Stomach (tissue), 4 donors: Measurements from ENCODE around the gene B3GLCT.

Experiments
- CTCF ChIP-seq, 7 experiments: fragments of 450-650 bp in 4 of 7; fragments of 200-600 bp in 3 of 7; sonication (generic) in 3 of 7; IDR thresholded peaks; one replicate each; pipeline ENCODE4 v1.5.1; 2016 to 2019; ENCODE audit warnings: antibody characterized with exemption in 7 of 7, control low read depth in 2 of 7, mild to moderate bottlenecking in 1 of 7
- POLR2A ChIP-seq, 4 donors: fragments of 450-650 bp; IDR thresholded peaks; one replicate each; pipeline ENCODE4 v1.6.1; 2016; ENCODE audit warnings: antibody characterized with exemption in 4 of 4, control low read depth in 2 of 4, mild to moderate bottlenecking in 1 of 4, moderate library complexity in 1 of 4

GRCh38 chr13:31330236-31330635, 130.5 kb downstream of the B3GLCT start:
- TF ChIP-seq POLR2A (IDR thresholded peaks at IDR 0.05) (no peak), CTCF (IDR thresholded peaks at IDR 0.05) (no peak)
